HG03060 (cell line): Measurements from ENCODE around the gene RGS11.
"Not testable (repeated sequence)": the region's sequence is repeated elsewhere in the genome, so short reads cannot be mapped to it uniquely, and the experiment has no call there.

ENCODE experiments used
- ATAC-seq: cut with Tn5 transposase; IDR thresholded peaks from one replicate; pipeline ENCODE4 v1.9.1; 2021; ENCODE audit warnings: low read depth, moderate number of reproducible peaks; ENCODE audit not compliant: unreplicated experiment

The RGS11 gene

GRCh38 chr16:280991-281659 lies 5.4 kb upstream of the RGS11 start:
- no peak for ATAC-seq

DNA sequence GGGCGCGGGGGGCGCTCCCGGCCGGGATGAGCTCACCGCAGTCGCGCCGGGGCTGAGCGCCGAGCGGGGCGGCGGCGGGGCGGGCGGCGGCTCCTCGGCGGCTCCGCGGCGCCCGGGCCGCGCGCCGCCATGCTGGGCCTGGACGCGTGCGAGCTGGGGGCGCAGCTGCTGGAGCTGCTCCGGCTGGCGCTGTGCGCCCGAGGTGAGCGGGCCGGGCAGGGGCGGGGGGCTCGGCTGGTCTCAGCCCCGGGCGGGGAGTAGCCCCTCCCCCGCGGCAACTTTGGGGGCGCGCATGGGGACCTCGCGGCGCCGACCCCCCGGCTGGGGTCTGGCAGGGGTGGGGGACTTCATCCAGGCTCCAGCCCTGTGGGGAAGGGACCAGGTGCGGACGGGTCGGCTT lies 4.8 kb upstream of the RGS11 start, which contains the start of gene ARHGDIG:
TSS of gene ARHGDIG (plus strand) at position 40 of the 400 bp plus-strand sequence. CDS start at position 130, 90 bp downstream.
- no peak for ATAC-seq

- no peak for ATAC-seq
Observed at GRCh38 chr16:280005-280460, 4.3 kb upstream of the RGS11 start.

DNA sequence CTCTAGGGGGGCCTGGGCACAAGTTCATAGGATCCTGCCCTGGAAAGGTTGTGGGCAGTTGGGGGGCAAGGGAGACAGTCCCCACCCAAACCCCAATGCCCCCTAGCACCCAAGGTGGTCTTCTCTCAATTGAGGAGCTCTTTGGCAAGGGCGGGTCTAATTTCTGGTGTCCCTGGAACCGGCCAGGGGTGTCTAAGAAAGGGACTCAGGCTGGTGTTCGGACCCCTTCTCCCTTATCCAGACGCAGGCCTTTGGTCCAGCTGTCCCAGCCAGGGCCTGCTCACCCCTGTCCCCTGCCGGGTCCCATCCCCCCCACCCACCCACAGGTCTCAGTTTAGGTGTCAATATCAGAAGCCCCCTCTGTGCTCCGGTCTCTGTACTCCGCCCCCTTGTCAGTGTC lies 3.8 kb upstream of the RGS11 start:
- ATAC-seq, result no peak

DNA sequence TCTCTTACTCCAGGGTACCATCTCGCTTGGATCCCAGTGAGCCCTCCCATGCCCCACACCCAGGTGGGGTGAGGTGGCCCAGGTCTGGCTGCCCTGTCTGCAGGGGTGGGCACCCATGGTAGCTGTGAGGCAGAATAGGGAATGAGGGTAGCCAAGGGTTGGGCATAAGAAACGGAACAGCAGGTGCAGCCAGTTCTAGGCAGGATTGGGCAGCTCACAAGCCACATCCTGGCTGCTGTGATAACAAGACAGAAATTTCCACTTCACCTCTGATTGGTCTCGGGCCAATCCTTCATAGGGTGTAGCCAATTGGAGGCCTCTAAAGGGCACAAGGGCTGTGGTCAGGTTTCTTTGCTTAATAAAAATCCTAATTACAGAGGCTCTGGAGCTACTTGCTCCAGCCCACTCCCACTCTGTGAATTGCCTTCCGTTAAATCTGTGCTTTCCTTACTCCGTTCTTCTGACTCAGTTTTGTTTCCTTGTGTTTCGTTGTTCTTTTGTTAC lies 3.2 kb upstream of the RGS11 start:
- ATAC-seq, result no peak

- ATAC-seq, result no peak
Observed at GRCh38 chr16:276426-277077, 808 bp upstream of the RGS11 start.

DNA sequence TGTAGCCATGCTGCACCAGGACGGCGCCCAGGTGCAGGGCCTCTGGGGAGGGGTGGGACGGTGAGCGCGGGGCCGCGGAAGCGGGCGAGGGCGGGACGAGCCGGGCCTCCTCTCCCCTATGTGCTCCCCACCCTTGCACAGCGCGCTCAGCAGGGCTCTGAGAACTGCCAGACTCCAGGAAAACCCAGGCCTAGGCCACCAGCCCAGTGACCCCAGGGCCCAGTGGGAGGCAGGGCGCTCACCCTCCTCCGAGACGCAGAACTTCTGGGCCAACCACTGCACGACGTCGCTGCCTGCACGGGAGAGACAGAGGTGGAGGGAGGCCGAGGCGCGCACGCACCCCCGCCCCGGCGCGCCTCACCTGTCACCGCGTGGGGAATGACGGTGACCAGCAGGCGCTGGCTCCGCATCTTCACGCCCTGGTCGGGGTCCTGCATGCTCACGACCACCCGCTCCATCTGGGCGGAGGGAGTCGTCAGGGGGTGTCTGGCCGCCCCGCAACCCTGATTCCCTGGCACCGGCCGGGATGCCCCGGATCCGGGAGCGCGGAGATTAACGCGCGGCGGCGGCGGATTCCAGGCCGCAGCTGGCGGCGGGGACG lies 603 bp downstream of the RGS11 start:
- no peak for ATAC-seq

DNA sequence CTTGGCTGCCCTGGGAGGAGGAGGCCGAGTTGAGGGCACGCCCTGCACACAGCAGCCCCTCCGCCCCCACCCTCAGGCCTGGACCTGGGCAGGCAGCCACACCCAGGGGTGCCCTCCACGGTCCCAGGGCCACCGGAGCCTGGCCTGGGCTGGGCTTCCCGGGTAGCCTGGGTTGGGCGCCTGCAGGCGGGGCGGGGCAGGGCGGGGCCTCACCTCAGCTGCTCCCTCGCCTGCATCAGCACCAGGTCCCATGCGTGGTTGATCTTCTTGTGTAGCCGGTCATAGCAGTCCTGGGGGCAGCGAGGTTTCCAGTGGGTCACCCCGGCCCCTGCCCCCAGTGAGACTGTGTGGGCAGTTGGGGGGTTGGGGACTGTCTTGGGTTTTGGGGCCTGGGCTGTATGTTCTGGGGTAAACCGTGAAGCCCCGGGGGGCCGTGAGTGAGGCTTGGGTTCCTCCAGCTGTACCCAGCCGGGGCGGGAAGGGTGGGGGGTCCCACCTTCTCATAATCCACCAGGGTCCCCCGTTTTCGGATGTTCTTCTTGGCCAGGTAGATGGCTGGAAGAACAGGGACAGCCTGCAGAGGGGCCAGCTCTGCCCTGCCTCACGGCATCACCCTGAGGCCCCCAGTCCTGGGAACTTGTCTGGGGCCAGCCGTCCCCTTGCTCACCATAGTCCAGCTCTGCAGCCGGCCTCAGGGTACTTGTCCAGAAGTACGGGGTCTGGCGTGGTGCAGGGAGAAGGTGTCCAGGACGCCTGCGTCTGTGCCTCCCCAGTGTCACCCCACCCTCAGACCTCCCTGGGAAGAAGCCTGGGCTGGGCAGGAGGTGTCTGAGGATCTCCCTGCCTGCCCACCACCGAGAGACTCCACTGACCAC lies 2.0 kb downstream of the RGS11 start:
- ATAC-seq, result no peak

DNA sequence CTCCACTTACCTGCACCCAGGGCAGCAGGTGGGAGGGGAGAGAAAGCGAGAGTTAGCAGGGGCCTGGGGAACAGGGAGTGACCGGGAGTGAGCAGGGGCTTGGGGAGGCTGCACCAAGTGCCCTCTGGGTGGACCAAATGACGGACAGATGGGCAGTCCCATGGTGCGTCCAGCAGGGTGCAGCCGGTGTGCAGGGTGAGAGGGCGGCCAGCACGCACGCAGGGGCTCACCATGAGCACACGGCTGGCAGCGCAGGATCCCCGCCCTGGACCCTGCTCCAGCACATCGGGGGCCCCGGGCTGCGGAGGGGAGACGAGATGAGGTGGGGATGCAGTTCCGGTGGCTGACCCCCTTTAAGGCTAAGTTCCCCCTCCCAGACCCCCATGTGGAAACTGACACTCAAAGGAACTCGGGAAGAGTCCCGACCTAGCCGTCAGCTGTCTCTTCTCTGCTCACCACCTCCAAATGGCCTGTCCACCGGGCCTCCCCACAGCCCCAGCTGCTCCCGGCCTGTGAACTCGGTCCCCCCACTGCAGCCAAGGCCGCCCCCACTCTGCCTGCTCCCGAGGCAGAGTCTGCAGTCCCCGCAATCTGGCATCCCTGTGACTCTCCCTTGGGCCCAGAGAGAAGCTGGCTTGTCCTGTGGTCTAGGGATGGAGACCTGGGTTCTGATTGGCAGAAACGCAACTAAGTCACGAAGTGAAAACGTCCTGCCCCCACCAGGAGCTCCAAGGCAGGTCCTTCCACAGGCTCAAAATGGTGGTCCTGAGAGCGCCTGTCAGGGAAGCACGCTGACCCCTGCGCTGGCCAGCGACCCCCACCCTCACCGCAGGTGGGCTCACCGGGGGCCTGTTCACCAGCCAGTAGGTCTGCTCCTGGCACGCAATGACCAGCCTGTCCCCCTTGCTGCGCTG lies 2.9 kb downstream of the RGS11 start:
- no peak for ATAC-seq

GRCh38 chr16:270381-271255 lies 5.1 kb downstream of the RGS11 start:
- no peak for ATAC-seq

GRCh38 chr16:269061-269796 lies 6.5 kb downstream of the RGS11 start:
- no peak for ATAC-seq

GRCh38 chr16:268141-269053 lies 7.3 kb downstream of the RGS11 start:
- ATAC-seq, result no peak

DNA sequence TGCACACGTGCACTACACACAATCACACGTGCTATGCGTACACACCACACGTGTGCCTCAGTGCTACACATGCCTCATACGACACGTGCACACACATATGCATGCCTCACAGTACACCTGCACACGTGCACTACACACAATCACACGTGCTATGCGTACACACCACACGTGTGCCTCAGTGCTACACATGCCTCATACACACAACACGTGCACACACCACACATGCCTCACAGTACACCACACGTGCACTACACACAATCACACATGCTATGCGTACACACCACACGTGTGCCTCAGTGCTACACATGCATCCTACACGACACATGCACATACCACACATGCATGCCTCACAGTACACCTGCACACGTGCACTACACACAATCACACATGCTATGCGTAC lies 8.2 kb downstream of the RGS11 start:
- ATAC-seq, result not testable (repeated sequence)

DNA sequence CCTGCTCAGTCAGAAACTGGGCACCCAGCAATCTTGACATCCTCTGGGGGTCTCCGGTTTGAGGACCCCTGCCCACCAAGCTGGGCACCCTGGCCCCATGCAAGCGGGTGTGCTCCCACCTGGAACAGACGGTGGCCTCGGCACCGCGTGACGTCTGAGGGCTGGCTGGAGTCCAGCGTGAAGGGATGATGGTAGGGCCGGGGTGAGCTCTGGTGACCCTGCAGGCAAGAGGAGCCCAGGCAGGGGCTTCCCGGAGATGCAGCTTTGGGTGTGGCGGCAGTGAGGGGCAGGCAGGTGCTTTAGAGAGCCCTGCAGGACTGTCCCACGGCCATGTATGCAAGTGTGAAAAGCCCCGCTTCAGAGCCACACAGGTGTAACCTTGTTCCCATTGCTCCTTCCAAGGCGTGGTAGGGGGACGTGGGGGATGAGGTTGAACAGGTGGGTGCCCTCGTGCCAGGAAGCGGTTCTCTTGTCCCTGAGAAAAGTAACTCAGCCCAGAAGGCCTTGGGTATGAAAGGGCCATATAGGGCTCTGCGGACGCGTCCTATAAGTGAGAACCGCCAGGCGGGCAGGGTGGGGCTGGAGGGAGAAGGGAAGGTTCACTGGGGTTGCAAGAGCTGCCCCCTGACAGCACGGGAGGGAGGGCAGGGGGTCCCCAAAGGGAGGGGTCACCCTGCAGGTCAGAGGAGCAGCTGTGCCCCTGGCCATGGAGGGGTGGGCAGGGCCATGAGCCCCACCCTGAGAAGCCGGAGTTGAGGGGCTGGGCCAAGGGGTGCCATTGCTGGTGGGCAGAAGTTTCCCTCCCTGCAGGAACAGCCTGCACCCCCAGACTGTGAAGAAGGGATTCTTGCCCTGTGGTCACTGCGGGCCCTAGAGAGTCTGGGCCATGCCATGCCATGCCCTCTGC lies 9.2 kb downstream of the RGS11 start:
- ATAC-seq, result no peak

DNA sequence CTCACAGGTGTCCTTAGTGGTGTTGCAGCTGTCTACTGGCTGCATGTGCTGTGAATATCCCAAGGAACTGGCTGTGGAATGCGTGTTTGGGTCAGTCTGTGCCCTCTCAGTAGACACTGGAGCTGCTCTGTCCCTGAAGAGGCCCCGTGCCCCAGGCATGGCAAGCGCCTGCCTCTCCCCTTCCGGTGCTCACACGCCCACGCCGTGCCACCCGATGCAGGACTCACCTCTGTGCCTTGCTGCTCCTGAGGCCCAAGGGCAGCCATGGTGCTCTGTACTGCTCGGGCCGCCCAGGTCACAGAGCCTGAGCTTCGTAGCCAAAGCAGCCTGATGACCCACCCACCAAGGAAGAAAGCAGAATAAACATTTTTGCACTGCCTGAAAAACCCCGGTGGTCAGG lies 10.0 kb downstream of the RGS11 start:
- no peak for ATAC-seq

DNA sequence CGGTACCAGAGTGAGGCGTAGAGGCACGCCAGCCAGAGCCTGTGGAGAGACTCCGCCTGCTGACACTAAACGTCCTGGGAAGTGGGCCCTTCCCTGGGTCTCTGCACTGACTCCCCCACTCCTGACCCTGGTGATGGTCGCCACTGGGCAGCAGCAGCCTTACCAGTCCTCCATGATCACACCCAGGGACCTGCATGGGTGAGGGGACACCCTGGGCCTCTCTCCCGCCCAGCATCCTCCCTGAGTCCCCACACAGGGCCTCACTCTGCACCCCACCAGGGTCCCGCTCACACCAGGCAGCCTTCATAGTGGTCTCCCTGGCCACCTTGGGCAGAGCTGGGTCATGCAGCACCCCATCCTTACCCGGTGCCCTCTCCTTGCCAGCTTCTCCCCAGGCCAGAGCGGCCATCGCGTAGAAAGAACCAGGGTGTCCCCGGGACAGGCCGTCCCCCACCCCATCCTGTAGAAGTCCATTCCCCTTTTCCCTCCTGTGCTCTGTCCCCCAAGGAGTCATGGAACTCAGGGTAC lies 10.7 kb downstream of the RGS11 start:
- no peak for ATAC-seq
